Measurements from ENCODE around the gene PLOD1.

PLOD1 gene

GRCh38 chr1:11977625-11978024 lies 43.1 kb downstream of the PLOD1 start:
- DNase-seq (ENCODE audit: low read depth in 2 of 3, low spot score in 2 of 3): no peak

DNA sequence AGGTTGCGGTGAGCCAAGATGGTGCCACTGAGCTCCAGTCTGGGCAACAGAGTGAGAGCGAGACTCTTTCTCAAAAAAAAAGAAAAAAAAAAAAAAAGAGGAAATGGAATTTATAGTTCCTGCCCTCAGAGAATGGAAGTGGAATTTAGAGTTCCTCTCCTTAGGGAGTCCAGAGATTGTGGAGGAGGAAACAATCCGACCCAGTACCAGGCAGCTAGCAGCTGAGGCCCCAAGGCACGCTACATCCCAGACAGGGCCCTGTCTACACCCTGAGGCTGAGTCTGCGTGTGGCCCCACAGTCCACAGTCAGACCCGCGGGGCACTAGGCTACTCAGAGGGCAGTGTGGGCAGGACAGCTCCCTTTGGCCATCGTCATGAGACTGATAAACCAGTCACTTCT lies 43.8 kb downstream of the PLOD1 start:
- no peak for DNase-seq (ENCODE audit: low read depth in 2 of 3, low spot score in 2 of 3)

DNA sequence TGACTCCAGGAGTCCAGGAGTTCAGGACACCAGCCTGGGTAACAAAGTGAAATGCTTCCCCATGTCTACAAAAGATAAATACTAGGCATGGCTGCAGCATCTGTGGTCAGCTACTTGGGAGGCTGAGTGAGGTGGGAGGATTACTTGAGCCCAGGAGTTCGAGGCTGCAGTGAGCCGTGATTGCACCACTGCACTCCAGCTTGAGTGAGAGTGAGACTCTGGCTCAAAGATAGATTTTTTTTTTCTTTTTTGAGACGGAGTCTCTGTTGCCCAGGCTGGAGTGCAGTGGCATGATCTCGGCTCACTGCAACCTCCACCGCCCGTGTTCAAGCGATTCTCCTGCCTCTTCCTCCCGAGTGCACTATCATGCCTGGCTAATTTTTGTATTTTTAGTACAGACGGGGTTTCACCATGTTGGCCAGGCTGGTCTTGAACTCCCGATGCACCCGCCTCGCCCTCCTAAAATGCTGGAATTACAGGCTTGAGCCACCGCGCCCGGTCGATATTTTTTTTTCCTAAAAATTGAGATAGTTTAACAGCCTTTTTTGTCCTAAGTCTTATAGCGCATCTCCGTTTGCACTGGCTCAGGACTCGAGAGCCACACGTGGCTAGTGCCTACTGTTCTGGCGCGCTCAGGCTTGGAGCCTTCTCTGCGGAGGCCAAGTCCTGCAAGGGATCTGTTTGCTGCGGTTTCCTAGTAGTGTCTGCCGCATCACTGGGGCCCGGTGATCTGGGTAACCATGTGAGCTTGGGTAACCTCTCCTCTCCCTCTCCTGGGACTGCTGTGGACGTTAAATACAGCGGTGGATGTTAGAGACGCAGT lies 44.7 kb downstream of the PLOD1 start:
- no peak for DNase-seq (ENCODE audit: low read depth in 2 of 3, low spot score in 2 of 3)

- DNase-seq (ENCODE audit: low read depth in 2 of 3, low spot score in 2 of 3): peak; percentile 80 to 91 (median 87)
Observed at GRCh38 chr1:11979851-11980675, 45.5 kb downstream of the PLOD1 start, which contains the start of gene MFN2. Gene MFN2 (plus strand): TSS chr1:11980444. CDS start chr1:11989169, 8,725 bp downstream.

DNA sequence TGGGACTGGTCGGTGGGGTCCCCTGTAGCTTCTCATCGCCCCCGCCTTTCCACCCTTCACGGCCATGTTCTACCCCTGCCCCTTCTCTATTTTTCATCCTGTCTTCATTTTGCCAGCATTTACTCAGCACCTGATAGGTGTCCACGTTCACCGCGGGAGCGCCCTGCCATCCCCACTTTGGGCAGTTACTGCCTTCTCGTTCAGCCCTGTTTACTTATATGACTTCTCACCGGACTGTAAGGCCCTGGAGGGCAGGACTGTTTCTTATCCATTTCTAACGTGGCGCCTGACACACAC lies 46.1 kb downstream of the PLOD1 start:
- DNase-seq (ENCODE audit: low read depth in 2 of 3, low spot score in 2 of 3): no peak

DNA sequence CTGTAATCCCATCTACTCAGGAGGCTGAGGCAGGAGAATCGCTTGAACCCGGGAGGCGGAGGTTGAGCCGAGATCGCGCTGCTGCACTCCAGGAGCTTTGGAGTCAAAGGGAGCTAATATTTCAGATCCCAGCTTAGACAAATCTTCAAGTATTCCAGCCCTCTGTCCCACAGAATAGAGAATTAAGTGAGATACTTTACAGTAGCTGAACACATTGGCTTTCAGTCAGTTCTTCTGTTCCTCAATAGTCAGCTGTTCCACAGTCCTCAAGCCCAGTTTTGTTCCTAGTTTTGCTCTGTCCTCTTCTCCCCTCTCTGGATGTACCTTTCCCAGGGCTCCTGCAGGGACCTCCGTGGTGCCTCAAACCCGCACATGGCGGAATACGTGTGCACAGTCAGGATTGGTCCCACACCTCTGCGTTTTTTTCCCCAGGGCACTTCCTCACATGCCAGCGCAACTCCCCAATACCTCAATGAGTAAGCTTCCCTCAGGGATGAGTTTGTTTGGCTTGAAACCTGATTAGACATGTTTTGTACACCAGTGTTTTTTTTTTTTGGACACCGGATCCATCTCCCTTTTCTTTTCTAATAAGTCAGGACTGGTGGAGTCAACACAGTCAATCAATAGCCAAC lies 47.0 kb downstream of the PLOD1 start:
- DNase-seq (ENCODE audit: low read depth in 2 of 3, low spot score in 2 of 3): no peak

DNA sequence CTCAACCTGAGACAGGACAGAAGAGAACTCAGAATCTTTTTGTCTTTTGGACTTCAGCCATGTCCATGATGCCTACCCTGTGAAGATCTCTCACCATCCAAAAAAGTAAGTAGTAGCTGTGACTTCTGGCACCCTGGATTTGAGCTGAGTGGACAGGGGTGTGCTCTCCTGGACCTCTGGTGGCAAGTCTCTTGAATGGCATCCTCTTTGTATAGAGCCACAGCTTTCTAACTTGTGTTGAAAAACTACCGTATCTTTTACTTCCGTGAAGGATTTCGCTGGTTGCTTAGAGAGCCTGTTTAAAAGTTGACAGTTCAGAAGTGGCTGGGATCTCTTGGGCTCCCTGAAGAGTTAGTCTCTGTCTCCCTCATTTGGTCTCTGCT lies 47.5 kb downstream of the PLOD1 start:
- no peak for DNase-seq (ENCODE audit: low read depth in 2 of 3, low spot score in 2 of 3)

GRCh38 chr1:11984121-11984520 lies 49.6 kb downstream of the PLOD1 start:
- no peak for DNase-seq (ENCODE audit: low read depth in 2 of 3, low spot score in 2 of 3)

DNA sequence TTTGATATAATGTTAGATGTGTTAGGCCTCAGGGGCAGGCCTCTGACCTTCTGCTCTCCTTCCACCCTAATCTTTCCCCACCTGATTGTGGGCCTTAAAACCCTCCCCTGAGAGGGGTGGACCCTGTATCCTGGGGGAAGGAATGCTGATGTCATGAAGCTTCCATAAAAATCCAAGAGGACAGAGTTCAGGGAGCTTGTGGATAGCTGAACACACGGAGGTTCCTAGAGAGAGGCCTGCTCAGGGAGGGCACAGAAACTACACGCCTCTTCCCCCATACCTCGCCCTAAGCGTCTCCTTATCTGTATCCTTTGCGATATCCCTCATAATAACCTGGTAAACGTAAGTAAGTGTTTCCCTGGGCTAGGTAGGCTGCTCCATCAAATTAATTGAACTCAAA lies 50.1 kb downstream of the PLOD1 start:
- DNase-seq (ENCODE audit: low read depth in 2 of 3, low spot score in 2 of 3): no peak

DNA sequence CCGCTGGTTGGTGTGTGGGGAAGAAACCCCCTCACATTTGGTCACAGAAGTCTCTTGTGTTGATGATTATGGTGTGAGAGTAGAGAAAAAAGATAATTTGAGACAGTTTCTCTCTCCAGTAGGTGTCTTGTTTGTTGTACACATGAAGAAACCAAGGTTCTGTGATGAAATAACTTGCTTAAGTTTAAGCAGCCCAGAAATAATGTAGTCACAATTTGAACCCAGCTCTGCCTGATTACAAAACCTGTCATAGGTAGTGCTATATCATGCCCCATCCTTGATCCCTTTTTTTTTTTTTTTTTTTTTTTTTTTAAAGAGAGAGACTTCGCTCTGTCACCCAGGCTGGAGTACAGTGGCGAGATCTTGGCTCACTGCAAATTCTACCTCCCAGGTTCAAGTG lies 50.7 kb downstream of the PLOD1 start:
- no peak for DNase-seq (ENCODE audit: low read depth in 2 of 3, low spot score in 2 of 3)

GRCh38 chr1:11985851-11986250 lies 51.3 kb downstream of the PLOD1 start:
- DNase-seq (ENCODE audit: low read depth in 2 of 3, low spot score in 2 of 3): no peak

- no peak for DNase-seq (ENCODE audit: low read depth in 2 of 3, low spot score in 2 of 3)
Observed at GRCh38 chr1:11989669-11990068, 55.2 kb downstream of the PLOD1 start.

DNA sequence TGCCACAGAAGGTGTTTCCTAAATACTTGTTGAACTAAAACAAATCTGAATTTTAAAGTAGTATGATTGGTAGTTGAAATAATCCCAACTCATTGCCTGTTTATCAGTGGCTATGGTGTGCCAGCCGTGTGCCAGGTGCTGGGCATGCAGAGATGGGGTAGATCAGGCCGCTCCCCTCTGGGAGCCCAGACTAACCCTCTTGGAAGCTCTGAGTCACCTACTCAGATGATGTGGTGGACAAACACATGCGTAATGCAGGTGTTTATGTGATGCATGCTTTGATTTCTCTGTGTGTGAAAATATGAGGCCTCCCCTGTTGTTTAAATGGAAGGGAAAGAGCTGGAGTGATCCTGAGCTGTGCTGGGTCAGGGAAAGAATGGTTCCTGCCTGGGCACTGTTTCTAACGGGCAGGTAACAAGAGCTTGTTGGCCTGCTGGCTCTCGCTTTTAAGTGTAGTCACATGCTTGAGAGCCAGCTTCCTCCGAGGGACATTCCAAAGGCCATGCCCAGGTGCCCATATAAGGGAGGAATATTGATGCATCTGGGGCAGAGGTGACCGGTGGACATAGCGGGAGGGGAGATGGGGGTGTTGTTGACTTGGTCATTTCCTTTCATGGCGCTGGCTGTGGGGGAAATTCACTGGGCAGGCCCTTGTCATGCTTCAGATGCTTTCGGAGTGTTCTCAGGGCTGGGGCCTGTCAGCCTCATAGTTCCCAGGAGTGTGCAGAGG lies 56.0 kb downstream of the PLOD1 start:
- DNase-seq (ENCODE audit: low read depth in 2 of 3, low spot score in 2 of 3): no peak

DNA sequence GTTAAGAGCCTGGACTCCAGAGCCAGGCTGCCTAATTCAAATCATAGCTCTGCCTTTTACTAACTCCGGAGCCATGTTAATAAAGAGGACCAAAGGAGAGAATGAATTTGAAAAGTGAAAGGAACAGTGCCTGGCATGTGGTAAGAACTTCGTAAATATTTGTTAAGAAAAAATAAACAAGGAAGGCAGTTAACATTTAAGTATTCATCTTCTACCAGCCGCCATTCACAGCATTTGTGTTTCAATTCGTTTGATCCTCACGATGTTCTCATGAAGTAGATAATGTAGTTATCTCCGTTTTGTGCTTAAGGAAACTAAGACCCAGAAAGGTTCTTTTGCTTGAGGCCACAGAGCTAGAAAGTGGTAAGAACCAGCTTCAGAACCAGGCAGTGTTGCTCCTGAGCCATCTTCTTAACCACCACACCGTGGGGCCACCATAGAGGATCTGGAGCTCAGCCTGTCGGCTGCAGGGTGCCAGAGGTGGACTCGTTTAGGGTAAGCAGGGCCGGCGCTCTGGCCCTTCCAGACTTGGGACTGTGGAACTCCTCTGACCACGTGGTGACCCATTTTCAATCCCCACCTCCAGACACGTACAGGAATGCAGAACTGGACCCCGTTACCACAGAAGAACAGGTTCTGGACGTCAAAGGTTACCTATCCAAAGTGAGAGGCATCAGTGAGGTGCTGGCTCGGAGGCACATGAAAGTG lies 57.6 kb downstream of the PLOD1 start:
- DNase-seq (ENCODE audit: low read depth in 2 of 3, low spot score in 2 of 3): no peak

- no peak for DNase-seq (ENCODE audit: low read depth in 2 of 3, low spot score in 2 of 3)
Observed at GRCh38 chr1:11997081-11997850, 62.7 kb downstream of the PLOD1 start.

DNA sequence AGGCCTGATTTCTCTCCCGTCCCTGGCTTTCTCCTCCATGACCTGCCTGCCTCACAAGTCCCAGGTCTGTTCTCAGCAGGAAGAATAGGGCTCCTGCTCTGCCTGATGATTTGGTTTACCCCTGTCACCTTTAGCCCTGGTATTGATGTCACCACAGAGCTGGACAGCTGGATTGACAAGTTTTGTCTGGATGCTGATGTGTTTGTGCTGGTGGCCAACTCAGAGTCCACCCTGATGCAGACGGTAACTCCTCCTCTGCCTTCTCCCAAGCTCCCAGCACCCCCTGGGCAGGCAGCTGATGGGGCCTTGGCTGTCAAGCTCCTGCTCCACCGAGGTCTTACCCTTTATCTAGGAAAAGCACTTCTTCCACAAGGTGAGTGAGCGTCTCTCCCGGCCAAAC lies 64.1 kb downstream of the PLOD1 start:
- DNase-seq (ENCODE audit: low read depth in 2 of 3, low spot score in 2 of 3): no peak

- no peak for DNase-seq (ENCODE audit: low read depth in 2 of 3, low spot score in 2 of 3)
Observed at GRCh38 chr1:11999236-11999635, 64.7 kb downstream of the PLOD1 start.

- peak in 2 of 3 experiments; percentile 20 to 51 for DNase-seq (ENCODE audit: low read depth in 2 of 3, low spot score in 2 of 3)
Observed at GRCh38 chr1:12001249-12001917, 66.9 kb downstream of the PLOD1 start.

- DNase-seq (ENCODE audit: low read depth in 2 of 3, low spot score in 2 of 3): no peak
Observed at GRCh38 chr1:12001996-12002493, 67.5 kb downstream of the PLOD1 start.
